ENCODE data around the gene KCNT2. TPM values are rescaled to one million over a fixed set of nuclear protein-coding genes. Genes with fewer than 3 reads are reported as not detected.

KCNT2 gene
- under 0.01 and 0.21 TPM in 2 replicates for total RNA-seq

DNA sequence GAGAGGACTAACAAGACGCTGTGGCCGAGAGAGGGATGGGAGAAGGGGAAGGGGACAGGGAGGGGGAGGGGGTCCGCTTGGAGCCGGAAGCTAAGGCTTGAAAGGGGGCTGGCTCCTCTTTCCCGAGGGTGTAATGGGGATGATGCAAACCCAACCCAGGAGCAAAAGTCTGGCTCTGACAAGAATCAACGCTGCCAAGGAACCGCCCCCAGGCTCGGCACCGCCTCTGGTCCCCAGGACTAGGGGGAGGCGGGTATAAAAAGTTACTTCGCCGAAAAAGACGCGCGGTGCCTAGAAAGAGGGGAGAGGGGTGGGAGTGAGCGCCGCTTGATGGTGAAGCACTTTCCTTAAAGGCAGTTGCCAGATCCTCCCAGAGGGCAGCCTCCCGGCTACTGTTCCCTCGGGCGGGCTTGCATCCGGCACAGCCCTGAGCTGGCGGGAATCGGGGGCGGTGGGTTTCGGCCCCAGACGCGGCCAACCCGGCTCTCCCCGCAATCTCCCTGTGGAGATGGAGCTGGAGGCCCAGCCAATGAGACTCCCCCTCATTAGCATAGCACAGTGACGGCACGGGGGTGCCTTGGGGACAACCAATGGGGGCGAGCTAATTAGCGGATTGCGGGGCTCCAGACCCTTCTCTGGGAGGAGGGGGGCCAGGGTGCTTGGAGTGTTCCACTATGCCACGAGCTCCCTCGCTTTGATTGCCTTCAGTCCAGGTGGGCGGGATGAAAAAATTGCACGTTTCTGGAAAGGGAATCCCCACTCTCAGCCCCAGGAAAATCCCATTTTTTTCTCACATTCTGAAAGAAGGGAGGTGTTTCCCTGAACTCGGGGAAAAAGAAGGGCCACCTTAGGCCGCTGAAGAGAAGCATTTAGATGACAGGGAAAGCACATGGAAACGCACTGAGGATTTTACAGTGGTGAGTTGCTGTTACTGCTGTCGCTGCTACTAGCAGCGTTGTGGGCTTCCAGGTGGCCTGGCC lies at the start of gene KCNT2:
Gene KCNT2 (minus strand): TSS at position 51 of the 980 bp plus-strand sequence. CDS start 131 bp downstream, outside the sequence.

DNA sequence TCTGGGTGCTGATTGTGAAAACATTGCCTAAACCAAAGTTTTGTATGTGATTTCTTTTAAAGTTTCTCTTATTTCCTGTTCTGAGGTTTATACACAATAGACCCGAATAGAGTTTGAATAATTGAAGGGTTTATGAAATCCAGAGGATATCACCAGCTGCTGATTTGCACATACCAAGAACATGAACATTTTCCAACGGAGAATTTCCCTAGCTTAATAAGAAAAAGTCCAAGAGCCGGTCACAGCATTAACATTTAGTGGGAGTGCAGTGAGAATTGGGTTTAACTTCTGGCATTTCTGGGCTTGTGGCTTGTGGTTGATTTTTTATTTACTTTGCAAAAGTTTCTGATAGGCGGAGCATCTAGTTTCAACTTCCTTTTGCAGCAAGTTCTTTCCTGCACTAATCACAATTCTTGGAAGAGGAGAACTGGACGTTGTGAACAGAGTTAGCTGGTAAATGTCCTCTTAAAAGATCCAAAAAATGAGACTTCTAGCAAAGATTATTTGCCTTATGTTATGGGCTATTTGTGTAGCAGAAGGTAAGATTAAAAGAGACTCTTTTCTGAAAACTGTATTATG lies 43.5 kb upstream of the KCNT2 start, which contains the start of gene CFH:
Gene CFH (plus strand): TSS at position 407 of the 579 bp plus-strand sequence. CDS start 75 bp downstream, at position 482.

Other genes starting within 250 kb of the KCNT2 start
- gene CFH, start 43.6 kb upstream of the KCNT2 start, total RNA-seq = 19.3 and 37.3 TPM in 2 replicates
- not detected in 2 replicates for gene CFHR3, start 166.4 kb upstream of the KCNT2 start, total RNA-seq
- gene CFHR1, start 211.3 kb upstream of the KCNT2 start, total RNA-seq = not detected in 2 replicates